GM19043 (cell line): ENCODE measurements around the gene PKNOX2.

Experiments used
- ATAC-seq: cut with Tn5 transposase; IDR thresholded peaks from one replicate; pipeline ENCODE4 v1.9.1; 2021; ENCODE audit warnings: low read depth; ENCODE audit not compliant: unreplicated experiment

Gene PKNOX2

GRCh38 chr11:125452125-125452470 lies 287.5 kb downstream of the PKNOX2 start:
- no peak for ATAC-seq

- no peak for ATAC-seq
Observed at GRCh38 chr11:125454047-125454446, 289.5 kb downstream of the PKNOX2 start.

- no peak for ATAC-seq
Observed at GRCh38 chr11:125455851-125456250, 291.3 kb downstream of the PKNOX2 start.

GRCh38 chr11:125457814-125458343 lies 293.3 kb downstream of the PKNOX2 start:
- ATAC-seq, result no peak

GRCh38 chr11:125460275-125460674 lies 295.7 kb downstream of the PKNOX2 start:
- ATAC-seq, result no peak

- ATAC-seq, result no peak
Observed at GRCh38 chr11:125463590-125464269, 299.2 kb downstream of the PKNOX2 start.

- no peak for ATAC-seq
Observed at GRCh38 chr11:125464270-125464662, 299.7 kb downstream of the PKNOX2 start.

GRCh38 chr11:125464666-125465065 lies 300.1 kb downstream of the PKNOX2 start:
- ATAC-seq, result no peak

GRCh38 chr11:125465255-125465654 lies 300.7 kb downstream of the PKNOX2 start:
- no peak for ATAC-seq

- no peak for ATAC-seq
Observed at GRCh38 chr11:125465701-125466100, 301.1 kb downstream of the PKNOX2 start.

- no peak for ATAC-seq
Observed at GRCh38 chr11:125468025-125468424, 303.5 kb downstream of the PKNOX2 start.

GRCh38 chr11:125468852-125469251 lies 304.3 kb downstream of the PKNOX2 start:
- no peak for ATAC-seq

- ATAC-seq, result no peak
Observed at GRCh38 chr11:125470355-125470754, 305.8 kb downstream of the PKNOX2 start.

GRCh38 chr11:125476721-125477120 lies 312.2 kb downstream of the PKNOX2 start:
- ATAC-seq, result no peak

- ATAC-seq, result no peak
Observed at GRCh38 chr11:125479137-125479536, 314.6 kb downstream of the PKNOX2 start.

GRCh38 chr11:125481531-125481930 lies 317.0 kb downstream of the PKNOX2 start:
- no peak for ATAC-seq
